Heart left ventricle (tissue), 16 donors: ENCODE results near the gene NELL1. TPM values are rescaled to one million over a fixed set of nuclear protein-coding genes. Genes with fewer than 3 reads are reported as not detected.
A peak's percentile ranks its signal among the peaks of the same experiment; 100 is the strongest.

Experiments
- ATAC-seq, 4 donors: fragments of 200-7000 bp; cut with Tn5 transposase; one replicate each; pipeline ENCODE4 v1.9.1; 2020 to 2022; ENCODE audit warnings: moderate library complexity in 4 of 4, mild to moderate bottlenecking in 3 of 4, moderate number of reproducible peaks in 1 of 4
- DNase-seq, 5 donors: peaks; one replicate each; pipeline ENCODE4 v3.0.0-alpha.2; 2020
- H3K27ac ChIP-seq, 12 donors: fragments of 200-600 bp; sonication (generic) in 4 of 12; one replicate each; pipeline versions ENCODE4 v1.5.0 to v1.8.0; 2016 to 2022; ENCODE audit warnings: mild to moderate bottlenecking in 2 of 12
- H3K27me3 ChIP-seq, 9 donors: fragments of 200-600 bp; sonication (generic) in 2 of 9; one replicate each; pipeline versions ENCODE4 v1.5.1 to v1.8.0; 2016 to 2022; ENCODE audit warnings: mild to moderate bottlenecking in 3 of 9
- H3K36me3 ChIP-seq, 9 donors: fragments of 200-600 bp; sonication (generic) in 2 of 9; one replicate each; pipeline versions ENCODE4 v1.5.0 to v1.8.0; 2018 to 2022; ENCODE audit warnings: mild to moderate bottlenecking in 2 of 9
- H3K4me1 ChIP-seq, 12 donors: fragments of 200-600 bp; sonication (generic) in 4 of 12; one replicate each; pipeline versions ENCODE4 v1.5.0 to v1.8.0; 2016 to 2022; ENCODE audit warnings: mild to moderate bottlenecking in 3 of 12
- H3K4me3 ChIP-seq, 12 donors: fragments of 200-600 bp; sonication (generic) in 4 of 12; one replicate each; pipeline versions ENCODE4 v1.5.0 to v1.8.0; 2017 to 2022; ENCODE audit warnings: mild to moderate bottlenecking in 9 of 12, moderate library complexity in 4 of 12
- H3K9me3 ChIP-seq, 12 donors: fragments of 200-600 bp; sonication (generic) in 4 of 12; one replicate each; pipeline versions ENCODE4 v1.5.0 to v1.8.0; 2016 to 2022; ENCODE audit warnings: mild to moderate bottlenecking in 1 of 12
- POLR2A ChIP-seq, 2 donors: fragments of 450-650 bp; IDR thresholded peaks; one replicate each; pipeline ENCODE4 v1.6.1; 2017; ENCODE audit warnings: antibody characterized with exemption in 2 of 2, mild to moderate bottlenecking in 2 of 2, moderate library complexity in 2 of 2
- WGBS, 4 donors: extraction: QIAGEN DNeasy Blood & Tissue Kit in 2 of 4; methylation state at CpG; one replicate each; pipeline versions ENCODE4 v1.1.5 to v1.1.7; 2013 to 2018; 5-methylcytosine and 5-hydroxymethylcytosine counted together
- intact Hi-C, 10 donors: fragments of 100-400 bp; cut with DNase I; formaldehyde crosslinking; loops; one replicate each; pipeline versions ENCODE4 v1.11.1 to v1.14.2; 2022
- polyA plus RNA-seq, 2 donors: library from polyadenylated mRNA; stranded (reverse); fragments of 200-250 nt; gene quantifications; one replicate each; pipeline ENCODE4 v1.2.3, GENCODE V29; 2013
- total RNA-seq, 9 donors: library from RNA; depleted of rRNA in 2 of 9; stranded (reverse); fragments of >200 nt in 2 of 9; fragmentation: NEBNext Ultra II Directional in 3 of 9; extraction: Animal tissue kit (Norgen Biotek cat#: 25700) in 3 of 9; gene quantifications; one replicate each; pipeline versions ENCODE4 v1.1.0 to v1.2.4, GENCODE V29; 2016 to 2023
- TF ChIP-seq, protein P1 (sequence below), 12 donors: fragments of 200-600 bp; sonication (generic) in 4 of 12; IDR thresholded peaks; one replicate each; pipeline versions ENCODE4 v1.5.0 to v1.8.0; 2018 to 2022; ENCODE audit warnings: antibody characterized with exemption in 12 of 12, mild to moderate bottlenecking in 5 of 12
- donor health status: ischemic (EF 13 %, LVEDD 7.1; RV severe dilation, severe dysfunction).
- donor health status: healthy with polysubstance abuse.
- donor health status: DM: no; HTN: yes; CAD: no.
- donor health status: DM: no; HTN: no; CAD: no.
- donor health status: ischemic (EF 25% LVEDD 6.9; RV normal size, moderate dysfunction).
- donor health status: ischemic (EF 25% LVEDD 5.7; RV mildly dilated, moderate dysfunction).
- donor health status: healthy.
- donor health status: DM: yes; HTN: yes; CAD: no.
- donor health status: ischemic (EF 35%, LVEDD 5.7; RV mildly dilated, moderate dysfunction).
- donor health status: nonischemic (EF 11% LVEDD 7.7; RV severe dilation, severe dysfunction).
- donor health status: DM: yes; HTN: yes; CAD: no.
- donor health status: PGD.
- donor health status: ischemic (EF 29% LVEDD 5.4; RV normal size, mild dysfunction).
- donor health status: nonischemic (EF 23%, LVEDD 6.1; RV moderate dilation, normal function).

The NELL1 gene
- total and polyA plus RNA-seq, 11 donors = 1.6 TPM; not detected in 10

DNA sequence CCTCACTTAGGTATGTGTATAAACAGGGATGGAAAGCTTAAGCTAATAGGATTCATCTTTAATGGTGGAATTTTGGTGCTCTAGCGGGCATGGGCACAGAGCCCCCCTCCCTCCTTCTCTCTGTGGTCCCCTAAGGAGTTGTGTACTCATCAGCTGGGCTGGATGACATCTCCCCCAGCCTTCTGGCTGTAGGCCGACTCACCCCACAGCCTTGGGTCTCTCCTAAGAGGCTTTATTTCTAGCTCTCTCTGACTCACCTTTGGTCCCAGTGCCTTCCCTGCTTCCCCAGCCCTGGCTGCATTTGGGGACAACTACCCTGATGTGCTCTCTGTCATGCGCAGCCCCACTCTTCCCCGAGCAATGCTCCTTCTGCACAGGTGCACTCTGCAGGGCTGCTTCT is 43.1 kb upstream of the NELL1 start:
- H3K4me1 ChIP-seq = peaks cover 0 to 6% (median 0%) of the 10 kb centered on the region in 12 donors
- no peak overlapping the region for H3K4me3 ChIP-seq
- H3K36me3 ChIP-seq = no peaks in the 10 kb centered on the region
- intact Hi-C loops = loop anchor here in 1 of 10 donors (10.0 kb wide), 1 partner anchor 61 kb away; no protein-coding TSS in a partner anchor
- TF ChIP-seq, protein P1, sequence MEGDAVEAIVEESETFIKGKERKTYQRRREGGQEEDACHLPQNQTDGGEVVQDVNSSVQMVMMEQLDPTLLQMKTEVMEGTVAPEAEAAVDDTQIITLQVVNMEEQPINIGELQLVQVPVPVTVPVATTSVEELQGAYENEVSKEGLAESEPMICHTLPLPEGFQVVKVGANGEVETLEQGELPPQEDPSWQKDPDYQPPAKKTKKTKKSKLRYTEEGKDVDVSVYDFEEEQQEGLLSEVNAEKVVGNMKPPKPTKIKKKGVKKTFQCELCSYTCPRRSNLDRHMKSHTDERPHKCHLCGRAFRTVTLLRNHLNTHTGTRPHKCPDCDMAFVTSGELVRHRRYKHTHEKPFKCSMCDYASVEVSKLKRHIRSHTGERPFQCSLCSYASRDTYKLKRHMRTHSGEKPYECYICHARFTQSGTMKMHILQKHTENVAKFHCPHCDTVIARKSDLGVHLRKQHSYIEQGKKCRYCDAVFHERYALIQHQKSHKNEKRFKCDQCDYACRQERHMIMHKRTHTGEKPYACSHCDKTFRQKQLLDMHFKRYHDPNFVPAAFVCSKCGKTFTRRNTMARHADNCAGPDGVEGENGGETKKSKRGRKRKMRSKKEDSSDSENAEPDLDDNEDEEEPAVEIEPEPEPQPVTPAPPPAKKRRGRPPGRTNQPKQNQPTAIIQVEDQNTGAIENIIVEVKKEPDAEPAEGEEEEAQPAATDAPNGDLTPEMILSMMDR (IDR thresholded peaks at IDR 0.05) = no peak
- TF ChIP-seq POLR2A (IDR thresholded peaks at IDR 0.05) = no peak
- DNase-seq = no peak
- no peaks in the 10 kb centered on the region for H3K27me3 ChIP-seq
- H3K9me3 ChIP-seq = peaks cover 0 to 5% (median 0%) of the 10 kb centered on the region in 12 donors
- ATAC-seq = peak in 1 of 4 donors; percentile 14
- no peak overlapping the region for H3K27ac ChIP-seq
- 65 to 82% (median 68%) methylated on average over 4 of the region's 4 CpGs for WGBS, 4 donors

DNA sequence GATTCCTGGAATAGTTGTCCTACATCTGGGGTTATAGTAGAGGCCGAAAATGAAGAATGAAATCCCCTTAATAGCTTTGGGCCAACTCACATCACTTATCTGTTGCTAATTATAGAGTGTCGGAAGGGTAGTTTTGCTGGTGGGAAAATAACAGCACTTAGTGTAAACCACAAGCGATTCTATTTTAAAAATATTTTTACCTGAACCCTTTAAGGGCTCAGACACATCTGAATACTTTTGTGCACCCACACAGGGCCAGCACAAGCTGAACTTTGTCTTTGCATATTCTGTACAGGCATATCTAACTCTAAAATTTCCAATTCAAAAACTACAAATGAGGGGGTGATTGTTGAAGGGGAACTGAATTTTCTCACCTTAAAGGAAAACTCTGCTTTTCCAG is 42.4 kb upstream of the NELL1 start:
- no peaks in the 10 kb centered on the region for H3K36me3 ChIP-seq
- DNase-seq = no peak
- H3K27me3 ChIP-seq = no peaks in the 10 kb centered on the region
- no peak for ATAC-seq
- H3K27ac ChIP-seq = no peak overlapping the region
- TF ChIP-seq, protein P1 (IDR thresholded peaks at IDR 0.05) = no peak
- TF ChIP-seq POLR2A (IDR thresholded peaks at IDR 0.05) = no peak
- no peak overlapping the region for H3K4me3 ChIP-seq
- intact Hi-C loops = loop anchor here in 1 of 10 donors (10.0 kb wide), 1 partner anchor 62 kb away; no protein-coding TSS in a partner anchor
- peaks cover 0 to 5% (median 0%) of the 10 kb centered on the region in 12 donors for H3K9me3 ChIP-seq
- 38 to 43% (median 39%) methylated on average over 3 of the region's 3 CpGs for WGBS, 4 donors
- H3K4me1 ChIP-seq = peaks cover 0 to 6% (median 0%) of the 10 kb centered on the region in 12 donors

DNA sequence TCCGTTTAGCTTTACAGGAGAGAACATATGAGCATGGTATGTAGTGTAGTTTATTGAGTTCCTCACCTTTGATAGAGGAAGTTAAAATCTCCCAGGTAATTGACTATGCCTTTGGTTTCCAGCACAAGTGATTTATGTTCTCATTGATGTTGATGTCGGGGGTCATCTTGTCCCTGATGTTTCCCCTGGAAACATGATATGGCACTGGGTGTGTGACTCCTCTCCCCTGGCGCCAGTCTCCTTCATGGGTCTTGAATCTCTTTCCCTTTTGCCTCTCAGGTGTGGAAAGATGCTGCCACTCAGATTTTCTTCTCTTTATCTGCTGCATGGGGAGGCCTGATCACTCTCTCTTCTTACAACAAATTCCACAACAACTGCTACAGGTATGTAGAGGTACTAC is 41.7 kb upstream of the NELL1 start:
- Histone ChIP-seq H3K27me3 (no peaks in the 10 kb centered on the region), H3K27ac (no peak overlapping the region), H3K4me1 (peaks cover 0 to 6% (median 0%) of the 10 kb centered on the region in 12 donors), H3K36me3 (no peaks in the 10 kb centered on the region), H3K9me3 (peaks cover 0 to 5% (median 0%) of the 10 kb centered on the region in 12 donors), H3K4me3 (no peak overlapping the region)
- TF ChIP-seq, protein P1 (IDR thresholded peaks at IDR 0.05) = no peak
- TF ChIP-seq POLR2A (IDR thresholded peaks at IDR 0.05) = no peak
- ATAC-seq (no peak), DNase-seq (no peak)
- intact Hi-C loops = loop anchor here in 1 of 10 donors (10.0 kb wide), 1 partner anchor 63 kb away; no protein-coding TSS in a partner anchor
- WGBS, 4 donors = 29 to 88% (median 66%) methylated on average over 3 of the region's 3 CpGs

DNA sequence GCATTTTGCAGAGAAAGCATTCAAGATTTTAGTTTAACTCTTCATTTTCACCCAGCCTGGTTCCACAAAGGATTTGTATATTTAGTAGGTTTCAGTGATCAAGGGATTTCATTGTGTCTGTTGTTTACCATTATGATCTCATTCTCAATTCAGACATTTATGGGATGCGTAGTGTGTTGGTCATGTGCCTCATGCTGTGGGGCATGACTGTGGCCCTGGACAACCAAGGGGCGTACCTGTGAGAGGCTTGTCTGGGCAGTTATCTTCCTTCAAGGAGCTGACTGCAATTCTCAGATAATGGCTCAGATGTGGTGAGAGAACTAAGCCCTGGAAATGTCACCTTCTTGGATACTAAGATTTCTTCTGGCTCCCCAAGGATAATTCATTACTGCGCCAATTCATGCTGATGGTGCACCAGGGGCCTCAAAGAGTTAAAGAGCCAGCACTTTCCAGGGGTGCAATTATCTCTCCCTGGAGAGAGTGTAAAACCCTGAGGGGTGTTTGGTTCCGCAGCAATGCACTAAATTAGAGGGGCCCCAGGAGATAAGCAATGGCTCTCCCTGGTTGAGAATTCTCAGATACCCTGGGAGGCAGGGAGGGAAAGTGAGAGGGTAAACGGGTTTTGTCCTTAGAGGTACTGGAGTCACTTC is 37.7 kb upstream of the NELL1 start:
- ATAC-seq (no peak), DNase-seq (no peak)
- H3K27ac ChIP-seq = no peak overlapping the region
- H3K4me1 ChIP-seq = no peaks in the 10 kb centered on the region
- H3K4me3 ChIP-seq = no peak overlapping the region
- peaks cover 0 to 5% (median 0%) of the 10 kb centered on the region in 12 donors for H3K9me3 ChIP-seq
- no peaks in the 10 kb centered on the region for H3K36me3 ChIP-seq
- TF ChIP-seq, protein P1 (IDR thresholded peaks at IDR 0.05) = no peak
- intact Hi-C loops = no loop called here
- H3K27me3 ChIP-seq = no peaks in the 10 kb centered on the region
- WGBS, 4 donors = 66 to 74% (median 67%) methylated on average over 5 of the region's 5 CpGs
